Measurements from ENCODE around the gene PTCHD4. TPM values are rescaled to one million over a fixed set of nuclear protein-coding genes. Genes with fewer than 3 reads are reported as not detected.

Gene PTCHD4
- total and polyA plus RNA-seq, 3 donors from 2014 or later = 0.17 to 1.6 (median 0.68) TPM

DNA sequence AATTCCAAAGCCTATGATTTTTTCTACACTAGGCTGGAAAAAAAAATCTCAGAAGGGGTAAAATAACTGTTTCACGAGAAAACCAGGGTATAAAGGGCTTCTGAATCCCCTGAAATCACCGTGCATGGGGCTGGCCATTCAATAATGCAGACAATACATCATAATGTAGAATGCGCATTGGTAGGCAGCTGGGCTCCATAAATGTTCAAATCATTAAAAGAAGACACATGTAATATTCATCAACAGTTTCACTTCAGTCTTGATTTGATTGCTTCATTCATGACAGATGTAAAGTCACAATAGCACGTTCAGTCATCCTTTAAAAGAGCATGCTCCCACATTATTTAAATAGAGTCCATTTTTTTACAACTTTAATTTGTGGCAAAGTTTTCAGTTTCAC lies 20.5 kb downstream of the PTCHD4 start:
- Histone ChIP-seq H3K27me3 (no peaks in the 10 kb centered on the region), H3K27ac (no peak overlapping the region), H3K4me1 (no peaks in the 10 kb centered on the region), H3K9me3 (no peaks in the 10 kb centered on the region), H3K4me3 (no peak overlapping the region), H3K36me3 (ENCODE audit: low read depth, missing control alignments) (no peaks in the 10 kb centered on the region)
- intact Hi-C loops (cut with DNase I; ENCODE audit: low total_unique reads) = no loop called here
- DNase-seq = no peak
- TF ChIP-seq, protein P1, sequence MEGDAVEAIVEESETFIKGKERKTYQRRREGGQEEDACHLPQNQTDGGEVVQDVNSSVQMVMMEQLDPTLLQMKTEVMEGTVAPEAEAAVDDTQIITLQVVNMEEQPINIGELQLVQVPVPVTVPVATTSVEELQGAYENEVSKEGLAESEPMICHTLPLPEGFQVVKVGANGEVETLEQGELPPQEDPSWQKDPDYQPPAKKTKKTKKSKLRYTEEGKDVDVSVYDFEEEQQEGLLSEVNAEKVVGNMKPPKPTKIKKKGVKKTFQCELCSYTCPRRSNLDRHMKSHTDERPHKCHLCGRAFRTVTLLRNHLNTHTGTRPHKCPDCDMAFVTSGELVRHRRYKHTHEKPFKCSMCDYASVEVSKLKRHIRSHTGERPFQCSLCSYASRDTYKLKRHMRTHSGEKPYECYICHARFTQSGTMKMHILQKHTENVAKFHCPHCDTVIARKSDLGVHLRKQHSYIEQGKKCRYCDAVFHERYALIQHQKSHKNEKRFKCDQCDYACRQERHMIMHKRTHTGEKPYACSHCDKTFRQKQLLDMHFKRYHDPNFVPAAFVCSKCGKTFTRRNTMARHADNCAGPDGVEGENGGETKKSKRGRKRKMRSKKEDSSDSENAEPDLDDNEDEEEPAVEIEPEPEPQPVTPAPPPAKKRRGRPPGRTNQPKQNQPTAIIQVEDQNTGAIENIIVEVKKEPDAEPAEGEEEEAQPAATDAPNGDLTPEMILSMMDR (IDR thresholded peaks at IDR 0.05) = no peak
- no peak for TF ChIP-seq POLR2A (IDR thresholded peaks at IDR 0.05)
- 87 to 92% methylated on average over 4 of the region's 4 CpGs for WGBS, 2 donors

DNA sequence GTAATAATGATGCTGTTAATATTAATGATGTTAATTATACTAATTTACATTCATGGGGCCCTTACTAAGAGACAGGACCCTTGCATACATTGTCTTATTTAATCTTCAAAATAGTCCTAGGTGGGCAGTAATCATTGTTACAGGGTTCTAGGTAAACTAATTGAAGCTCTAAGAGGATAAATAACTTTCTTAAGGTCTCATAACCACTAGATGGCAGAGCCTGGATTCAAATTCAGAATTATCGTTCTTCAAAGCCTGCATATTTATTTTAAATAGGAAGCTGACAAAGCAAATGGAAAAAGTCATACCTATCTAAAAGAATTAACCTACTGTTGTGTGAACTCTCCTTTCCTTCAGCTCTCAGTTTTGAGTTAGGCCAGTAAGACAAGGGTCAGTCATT lies 23.5 kb downstream of the PTCHD4 start:
- 24 to 31% methylated on average over 1 of the region's 1 CpG for WGBS, 2 donors
- Histone ChIP-seq H3K27me3 (no peaks in the 10 kb centered on the region), H3K4me1 (no peaks in the 10 kb centered on the region), H3K36me3 (ENCODE audit: low read depth, missing control alignments) (no peaks in the 10 kb centered on the region), H3K4me3 (no peak overlapping the region), H3K9me3 (no peaks in the 10 kb centered on the region), H3K27ac (no peak overlapping the region)
- intact Hi-C loops (cut with DNase I; ENCODE audit: low total_unique reads) = no loop called here
- no peak for DNase-seq
- TF ChIP-seq, protein P1 (IDR thresholded peaks at IDR 0.05) = no peak
- no peak for TF ChIP-seq POLR2A (IDR thresholded peaks at IDR 0.05)

DNA sequence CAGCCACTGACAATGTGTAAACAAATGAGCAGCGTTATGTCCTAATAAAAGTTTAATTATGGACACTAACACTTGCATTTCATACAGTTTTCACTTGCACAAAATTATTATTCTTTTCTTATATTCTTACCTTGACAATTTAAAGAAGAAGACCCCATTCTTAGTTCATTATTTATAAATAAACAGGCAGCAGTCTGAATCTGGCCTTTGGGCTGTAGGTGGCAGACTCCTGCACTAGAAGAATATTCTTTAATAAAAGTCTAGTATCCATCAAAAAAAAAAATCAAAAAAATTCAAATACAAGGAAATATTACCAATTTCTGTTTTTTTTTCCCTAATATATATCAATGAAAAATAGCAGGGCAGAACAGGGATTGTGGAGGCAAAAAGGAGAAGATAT lies 24.8 kb downstream of the PTCHD4 start:
- H3K36me3 ChIP-seq (ENCODE audit: low read depth, missing control alignments) = no peaks in the 10 kb centered on the region
- TF ChIP-seq, protein P1 (IDR thresholded peaks at IDR 0.05) = no peak
- TF ChIP-seq POLR2A (IDR thresholded peaks at IDR 0.05) = no peak
- WGBS, 2 donors = 90 to 92% methylated on average over 1 of the region's 1 CpG
- H3K9me3 ChIP-seq = no peaks in the 10 kb centered on the region
- no peak overlapping the region for H3K27ac ChIP-seq
- intact Hi-C loops (cut with DNase I; ENCODE audit: low total_unique reads) = no loop called here
- no peaks in the 10 kb centered on the region for H3K4me1 ChIP-seq
- no peak overlapping the region for H3K4me3 ChIP-seq
- DNase-seq = no peak
- no peaks in the 10 kb centered on the region for H3K27me3 ChIP-seq

DNA sequence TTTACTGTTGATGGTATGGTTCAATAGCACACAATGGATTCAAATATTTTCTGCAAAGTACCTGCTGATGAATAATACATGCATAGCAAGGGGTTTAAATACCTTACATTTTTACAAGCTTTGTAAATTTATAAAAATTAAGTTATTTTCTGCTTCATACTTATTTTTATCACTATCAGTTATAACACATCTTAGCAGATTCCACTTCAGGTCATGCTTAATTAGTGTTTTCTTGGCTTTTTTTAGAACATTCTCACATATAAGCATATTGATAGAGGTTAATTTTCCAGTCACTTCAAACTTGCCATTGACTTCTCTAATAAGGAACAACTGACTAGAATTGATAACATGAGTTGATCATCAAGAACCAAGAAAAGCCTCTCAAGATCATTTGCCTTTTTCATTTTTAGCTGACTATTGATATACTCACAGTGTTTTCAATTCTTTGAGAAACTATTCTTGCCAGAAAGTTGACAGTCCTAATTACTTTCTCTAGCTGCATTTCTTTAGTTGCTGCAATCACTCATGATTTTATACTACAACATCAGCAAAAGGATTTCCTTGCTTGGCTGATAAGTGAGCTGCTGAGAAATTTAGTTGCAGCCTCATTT lies 25.8 kb downstream of the PTCHD4 start:
- Histone ChIP-seq H3K4me3 (no peak overlapping the region), H3K27me3 (no peaks in the 10 kb centered on the region), H3K9me3 (no peaks in the 10 kb centered on the region), H3K36me3 (ENCODE audit: low read depth, missing control alignments) (no peaks in the 10 kb centered on the region), H3K27ac (no peak overlapping the region), H3K4me1 (no peaks in the 10 kb centered on the region)
- DNase-seq = no peak
- intact Hi-C loops (cut with DNase I; ENCODE audit: low total_unique reads) = no loop called here
- TF ChIP-seq, protein P1 (IDR thresholded peaks at IDR 0.05) = no peak
- TF ChIP-seq POLR2A (IDR thresholded peaks at IDR 0.05) = no peak

DNA sequence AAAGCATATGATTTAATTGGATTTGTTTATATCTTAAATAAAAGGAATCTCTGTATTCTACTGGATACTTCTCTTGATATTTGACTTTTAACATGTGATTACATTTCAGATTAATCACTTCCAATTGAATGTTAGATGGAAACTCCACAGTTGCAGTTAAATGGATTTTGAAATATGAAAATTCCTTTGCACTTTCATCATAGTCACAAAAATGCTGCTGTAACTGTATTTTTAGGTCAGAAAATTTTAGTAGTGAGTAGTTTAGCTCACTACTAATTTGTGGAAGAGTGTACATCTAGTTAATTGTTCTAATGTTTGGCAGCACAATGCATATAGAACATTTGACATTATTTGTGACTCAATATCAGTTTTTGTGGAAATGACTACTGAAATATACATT lies 26.8 kb downstream of the PTCHD4 start:
- no peak for DNase-seq
- H3K9me3 ChIP-seq = no peaks in the 10 kb centered on the region
- no peak overlapping the region for H3K4me3 ChIP-seq
- intact Hi-C loops (cut with DNase I; ENCODE audit: low total_unique reads) = no loop called here
- no peaks in the 10 kb centered on the region for H3K27me3 ChIP-seq
- no peaks in the 10 kb centered on the region for H3K36me3 ChIP-seq (ENCODE audit: low read depth, missing control alignments)
- no peaks in the 10 kb centered on the region for H3K4me1 ChIP-seq
- no peak overlapping the region for H3K27ac ChIP-seq
- TF ChIP-seq, protein P1 (IDR thresholded peaks at IDR 0.05) = no peak
- TF ChIP-seq POLR2A (IDR thresholded peaks at IDR 0.05) = no peak

Measured in testis (tissue), 3 donors.